SK-MEL-5 (cell line): ENCODE data around the gene MTCP1. TPM values are rescaled to one million over a fixed set of nuclear protein-coding genes. Genes with fewer than 3 reads are reported as not detected.

Experiments
- DNase-seq: peaks from one replicate; pipeline ENCODE4 v3.0.0-alpha.2; 2016; ENCODE audit warnings: low read depth, low spot score
- in situ Hi-C: cut with HindIII; loops from 2 replicates; pipeline ENCODE4 v1.10.0; 2016; ENCODE audit warnings: low sequenced_read_pairs, high pct_unique_total_duplicates, low pct_unique_long_range_greater_than_20kb
- total RNA-seq: library from RNA; depleted of rRNA; stranded (reverse); fragments of >200 nt; shearing (Covaris generic); gene quantifications from 2 replicates; pipeline ENCODE4 v1.2.3, GENCODE V29; 2014

MTCP1 gene
- total RNA-seq, 1 experiment from 2014 or later: 16.9 TPM

- DNase-seq: peak; percentile 77
- in situ Hi-C loops: no loop called here
Observed at GRCh38 chrX:155056877-155057792, 13.8 kb downstream of the MTCP1 start.

- no peak for DNase-seq
- in situ Hi-C loops: no loop called here
Observed at GRCh38 chrX:155056471-155056870, 14.5 kb downstream of the MTCP1 start.

- DNase-seq: no peak
- in situ Hi-C loops: no loop called here
Observed at GRCh38 chrX:155055494-155055893, 15.4 kb downstream of the MTCP1 start.

GRCh38 chrX:155054255-155054654 is 16.7 kb downstream of the MTCP1 start:
- DNase-seq: no peak
- in situ Hi-C loops: no loop called here

- in situ Hi-C loops: no loop called here
- DNase-seq: no peak
Observed at GRCh38 chrX:155053656-155054055, 17.3 kb downstream of the MTCP1 start.

GRCh38 chrX:155052738-155053498 is 18.0 kb downstream of the MTCP1 start:
- DNase-seq: no peak
- in situ Hi-C loops: no loop called here

- peak; percentile 79 for DNase-seq
- in situ Hi-C loops: no loop called here
Observed at GRCh38 chrX:155048977-155049619, 21.8 kb downstream of the MTCP1 start.

- in situ Hi-C loops: no loop called here
- no peak for DNase-seq
Observed at GRCh38 chrX:155046811-155047528, 24.0 kb downstream of the MTCP1 start.

- no peak for DNase-seq
Observed at GRCh38 chrX:155046129-155046810, 24.7 kb downstream of the MTCP1 start.

GRCh38 chrX:155035688-155036087 is 35.2 kb downstream of the MTCP1 start:
- in situ Hi-C loops: no loop called here
- DNase-seq: no peak

More at GRCh38 chrX:155046129-155046810, 24.7 kb downstream of the MTCP1 start:
- in situ Hi-C loops: no loop called here

GRCh38 chrX:155031657-155032056 is 39.3 kb downstream of the MTCP1 start:
- in situ Hi-C loops: no loop called here
- DNase-seq: no peak

GRCh38 chrX:155028877-155029291 is 42.1 kb downstream of the MTCP1 start:
- peak; percentile 28 for DNase-seq
- in situ Hi-C loops: no loop called here

GRCh38 chrX:155028129-155028528 is 42.8 kb downstream of the MTCP1 start:
- DNase-seq: no peak

GRCh38 chrX:155027509-155028066 is 43.3 kb downstream of the MTCP1 start:
- DNase-seq: peak; percentile 63
- in situ Hi-C loops: no loop called here

More at GRCh38 chrX:155028129-155028528, 42.8 kb downstream of the MTCP1 start:
- in situ Hi-C loops: no loop called here

- in situ Hi-C loops: no loop called here
- DNase-seq: peak; percentile 91
Observed at GRCh38 chrX:155026727-155027508, 44.0 kb downstream of the MTCP1 start, which contains the start of gene FUNDC2. Gene FUNDC2 (plus strand): TSS chrX:155026844. CDS start chrX:155026939, 95 bp downstream.

GRCh38 chrX:155026420-155026726 is 44.6 kb downstream of the MTCP1 start:
- DNase-seq: no peak
- in situ Hi-C loops: no loop called here
